B cell (primary cell): Measurements from ENCODE around the gene CHRNA1.

Experiments
- EZH2 ChIP-seq: IDR thresholded peaks from 2 replicates; pipeline ENCODE4 v1.6.1; 2012; ENCODE audit warnings: borderline replicate concordance, low read depth, mild to moderate bottlenecking, moderate library complexity, low read length; ENCODE audit not compliant: insufficient read depth, poor library complexity, severe bottlenecking
- TF ChIP-seq, protein P1 (sequence below): fragments of 200-600 bp; IDR thresholded peaks from one replicate; pipeline ENCODE4 v1.8.0; 2022; ENCODE audit warnings: antibody characterized with exemption, mild to moderate bottlenecking

DNA sequence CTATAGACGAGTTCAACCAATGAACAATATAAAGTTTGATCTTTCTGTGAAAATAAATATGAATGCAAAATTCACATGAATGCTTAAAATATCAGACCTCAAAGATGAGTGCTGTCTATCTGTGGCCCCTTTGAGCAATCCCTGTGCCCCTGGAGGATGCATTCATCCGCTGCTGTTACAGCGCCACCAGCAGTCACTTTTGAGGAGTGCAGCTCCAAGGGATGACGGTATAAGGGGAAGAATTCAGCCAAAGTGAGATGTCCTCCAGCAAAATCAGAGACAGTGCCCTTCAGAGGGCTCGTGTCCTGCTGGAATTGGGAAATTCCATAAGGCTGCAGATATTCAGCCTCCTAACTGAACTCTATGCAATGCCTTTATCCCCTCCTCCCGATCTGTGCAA is 12.0 kb upstream of the CHRNA1 start:
- TF ChIP-seq, protein P1, sequence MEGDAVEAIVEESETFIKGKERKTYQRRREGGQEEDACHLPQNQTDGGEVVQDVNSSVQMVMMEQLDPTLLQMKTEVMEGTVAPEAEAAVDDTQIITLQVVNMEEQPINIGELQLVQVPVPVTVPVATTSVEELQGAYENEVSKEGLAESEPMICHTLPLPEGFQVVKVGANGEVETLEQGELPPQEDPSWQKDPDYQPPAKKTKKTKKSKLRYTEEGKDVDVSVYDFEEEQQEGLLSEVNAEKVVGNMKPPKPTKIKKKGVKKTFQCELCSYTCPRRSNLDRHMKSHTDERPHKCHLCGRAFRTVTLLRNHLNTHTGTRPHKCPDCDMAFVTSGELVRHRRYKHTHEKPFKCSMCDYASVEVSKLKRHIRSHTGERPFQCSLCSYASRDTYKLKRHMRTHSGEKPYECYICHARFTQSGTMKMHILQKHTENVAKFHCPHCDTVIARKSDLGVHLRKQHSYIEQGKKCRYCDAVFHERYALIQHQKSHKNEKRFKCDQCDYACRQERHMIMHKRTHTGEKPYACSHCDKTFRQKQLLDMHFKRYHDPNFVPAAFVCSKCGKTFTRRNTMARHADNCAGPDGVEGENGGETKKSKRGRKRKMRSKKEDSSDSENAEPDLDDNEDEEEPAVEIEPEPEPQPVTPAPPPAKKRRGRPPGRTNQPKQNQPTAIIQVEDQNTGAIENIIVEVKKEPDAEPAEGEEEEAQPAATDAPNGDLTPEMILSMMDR: peak; percentile 30
- TF ChIP-seq EZH2: no peak
